K562 (cell line): ENCODE measurements around the gene ARHGAP26. TPM values are rescaled to one million over a fixed set of nuclear protein-coding genes. Genes with fewer than 3 reads are reported as not detected.
A peak's percentile ranks its signal among the peaks of the same experiment; 100 is the strongest.

ENCODE experiments used
- ATF3 ChIP-seq, 2 experiments: fragments of 450-650 bp in 1 of 2; sonication (generic) in 1 of 2; formaldehyde crosslinking in 1 of 2; IDR thresholded peaks in 1 of 2; conservative IDR thresholded peaks in 1 of 2; 2 replicates each; pipeline versions ENCODE4 v1.6.1 to v1.8.1; 2016 to 2023; ENCODE audit warnings: mild to moderate bottlenecking in 2 of 2, moderate library complexity in 2 of 2, inconsistent platforms in 1 of 2, missing genetic modification reagents in 1 of 2
- ERF ChIP-seq: fragments of 450-650 bp; formaldehyde crosslinking; IDR thresholded peaks from 2 replicates; pipeline ENCODE4 v1.4.0; 2020; ENCODE audit warnings: mild to moderate bottlenecking, mixed read lengths
- ETV1 ChIP-seq: fragments of 450-650 bp; conservative IDR thresholded peaks from 2 replicates; pipeline ENCODE4 v1.6.1; 2016; ENCODE audit warnings: missing genetic modification characterization, control low read depth, low read depth, missing compliant biosample characterization
- FOSL1 ChIP-seq: fragments of 200-800 bp; sonication (Bioruptor generic); conservative IDR thresholded peaks from 2 replicates; pipeline ENCODE4 v1.6.1; 2016; ENCODE audit warnings: missing genetic modification characterization, missing compliant biosample characterization
- FOXM1 ChIP-seq, 2 experiments: fragments of 450-650 bp in 1 of 2; sonication (generic) in 1 of 2; formaldehyde crosslinking in 1 of 2; IDR thresholded peaks; 2 replicates each; pipeline versions ENCODE4 v1.6.1 to v1.9.0; 2017 to 2022; ENCODE audit warnings: low read depth in 2 of 2, mild to moderate bottlenecking in 2 of 2, missing genetic modification reagents in 1 of 2, moderate library complexity in 1 of 2
- HDAC2 ChIP-seq: fragments of 450-650 bp; IDR thresholded peaks from 2 replicates; pipeline ENCODE4 v1.6.1; 2016; ENCODE audit warnings: mild to moderate bottlenecking
- HOXB6 ChIP-seq: fragments of 250-450 bp; sonication (Bioruptor Pico); IDR thresholded peaks from 2 replicates; pipeline ENCODE4 v1.5.1; 2022; ENCODE audit warnings: mild to moderate bottlenecking, borderline replicate concordance
- ILF3 ChIP-seq: fragments of 450-650 bp; IDR thresholded peaks from 2 replicates; pipeline ENCODE4 v1.6.1; 2018; ENCODE audit warnings: antibody characterized with exemption, mild to moderate bottlenecking, moderate library complexity, borderline replicate concordance
- NFIC ChIP-seq: fragments of 450-650 bp; IDR thresholded peaks from 2 replicates; pipeline ENCODE4 v1.6.1; 2017; ENCODE audit warnings: mild to moderate bottlenecking, inconsistent platforms
- NR1H2 ChIP-seq: sonication (generic); formaldehyde crosslinking; IDR thresholded peaks from 2 replicates; pipeline ENCODE4 v1.4.0; 2020; ENCODE audit warnings: mild to moderate bottlenecking, missing genetic modification reagents
- RAD51 ChIP-seq: fragments of 450-650 bp; IDR thresholded peaks from 2 replicates; pipeline ENCODE4 v1.7.1; 2016; ENCODE audit warnings: low read depth, mild to moderate bottlenecking, borderline replicate concordance
- RB1 ChIP-seq: fragments of 450-650 bp; IDR thresholded peaks from 2 replicates; pipeline ENCODE4 v1.6.1; 2017; ENCODE audit warnings: low read depth, mild to moderate bottlenecking
- SMARCA5 ChIP-seq: fragments of 450-650 bp; IDR thresholded peaks from 2 replicates; pipeline ENCODE4 v1.6.1; 2016
- U2AF1 ChIP-seq: fragments of 200-400 bp; formaldehyde crosslinking; optimal IDR thresholded peaks from 2 replicates; pipeline ENCODE3; 2017; ENCODE audit warnings: mild to moderate bottlenecking, low read depth, low read length, moderate library complexity
- XRCC4 ChIP-seq: IDR thresholded peaks from one replicate; pipeline ENCODE4 v1.6.1; 2011; ENCODE audit not compliant: insufficient read depth, insufficient read length; ENCODE audit errors: extremely low read depth
- ZKSCAN1 ChIP-seq: fragments of 150-350 bp; IDR thresholded peaks from 2 replicates; pipeline ENCODE4 v1.6.1; 2016; ENCODE audit warnings: low read depth, low read length
- ZNF589 ChIP-seq: fragments of 200-800 bp; sonication (Bioruptor generic); IDR thresholded peaks from 2 replicates; pipeline ENCODE4 v1.6.1; 2016; ENCODE audit warnings: low read depth, missing genetic modification characterization, missing compliant biosample characterization
- polyA plus RNA-seq, 8 experiments: library from polyadenylated mRNA; depleted of rRNA in 4 of 8; stranded (reverse) in 5 of 8; unstranded in 3 of 8; fragments of >200 nt; fragmentation: Nextera tagmentation in 2 of 8; fragmentation: Illumina TruSeq in 1 of 8; extraction: Ambion mirVana in 2 of 8; extraction: Trizol in 1 of 8; gene quantifications; 2 replicates each; pipeline versions ENCODE4 v1.2.1 to v1.2.3, GENCODE V29; 2011 to 2014; ENCODE audit warnings: inconsistent platforms in 1 of 8, missing spikeins in 1 of 8
- total RNA-seq, 7 experiments: library from RNA; depleted of rRNA in 6 of 7; stranded (reverse); fragments of >200 nt in 6 of 7; fragmentation: Illumina TruSeq in 2 of 7; extraction: Trizol in 2 of 7; gene quantifications; 2 replicates each; pipeline versions ENCODE4 v1.2.1 to v1.2.3, GENCODE V29; 2011 to 2021; ENCODE audit warnings: low replicate concordance in 1 of 7
- TF ChIP-seq, protein P1 (sequence below): fragments of 450-650 bp; IDR thresholded peaks from 2 replicates; pipeline ENCODE4 v1.6.1; 2017; ENCODE audit warnings: antibody characterized with exemption, mild to moderate bottlenecking
- TF ChIP-seq, protein P2 (sequence below): fragments of 450-650 bp; formaldehyde crosslinking; IDR thresholded peaks from 2 replicates; pipeline ENCODE4 v1.4.0; 2022; ENCODE audit warnings: mild to moderate bottlenecking, moderate library complexity
- TF ChIP-seq, protein P3 (sequence below): fragments of 450-650 bp; IDR thresholded peaks from 2 replicates; pipeline ENCODE4 v1.6.1; 2016; ENCODE audit warnings: antibody characterized with exemption

The ARHGAP26 gene
- total and polyA plus RNA-seq, 9 of the 15 experiments (the other 6 are each of a cell fraction or from before 2014, with no cell fraction given) = 0.13 to 1.1 (median 0.55) TPM

- TF ChIP-seq RAD51 = no peak
- TF ChIP-seq, protein P1, sequence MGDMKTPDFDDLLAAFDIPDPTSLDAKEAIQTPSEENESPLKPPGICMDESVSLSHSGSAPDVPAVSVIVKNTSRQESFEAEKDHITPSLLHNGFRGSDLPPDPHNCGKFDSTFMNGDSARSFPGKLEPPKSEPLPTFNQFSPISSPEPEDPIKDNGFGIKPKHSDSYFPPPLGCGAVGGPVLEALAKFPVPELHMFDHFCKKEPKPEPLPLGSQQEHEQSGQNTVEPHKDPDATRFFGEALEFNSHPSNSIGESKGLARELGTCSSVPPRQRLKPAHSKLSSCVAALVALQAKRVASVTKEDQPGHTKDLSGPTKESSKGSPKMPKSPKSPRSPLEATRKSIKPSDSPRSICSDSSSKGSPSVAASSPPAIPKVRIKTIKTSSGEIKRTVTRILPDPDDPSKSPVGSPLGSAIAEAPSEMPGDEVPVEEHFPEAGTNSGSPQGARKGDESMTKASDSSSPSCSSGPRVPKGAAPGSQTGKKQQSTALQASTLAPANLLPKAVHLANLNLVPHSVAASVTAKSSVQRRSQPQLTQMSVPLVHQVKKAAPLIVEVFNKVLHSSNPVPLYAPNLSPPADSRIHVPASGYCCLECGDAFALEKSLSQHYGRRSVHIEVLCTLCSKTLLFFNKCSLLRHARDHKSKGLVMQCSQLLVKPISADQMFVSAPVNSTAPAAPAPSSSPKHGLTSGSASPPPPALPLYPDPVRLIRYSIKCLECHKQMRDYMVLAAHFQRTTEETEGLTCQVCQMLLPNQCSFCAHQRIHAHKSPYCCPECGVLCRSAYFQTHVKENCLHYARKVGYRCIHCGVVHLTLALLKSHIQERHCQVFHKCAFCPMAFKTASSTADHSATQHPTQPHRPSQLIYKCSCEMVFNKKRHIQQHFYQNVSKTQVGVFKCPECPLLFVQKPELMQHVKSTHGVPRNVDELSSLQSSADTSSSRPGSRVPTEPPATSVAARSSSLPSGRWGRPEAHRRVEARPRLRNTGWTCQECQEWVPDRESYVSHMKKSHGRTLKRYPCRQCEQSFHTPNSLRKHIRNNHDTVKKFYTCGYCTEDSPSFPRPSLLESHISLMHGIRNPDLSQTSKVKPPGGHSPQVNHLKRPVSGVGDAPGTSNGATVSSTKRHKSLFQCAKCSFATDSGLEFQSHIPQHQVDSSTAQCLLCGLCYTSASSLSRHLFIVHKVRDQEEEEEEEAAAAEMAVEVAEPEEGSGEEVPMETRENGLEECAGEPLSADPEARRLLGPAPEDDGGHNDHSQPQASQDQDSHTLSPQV = no peak; the same call in 1 of the 2 replicates
- TF ChIP-seq ZNF589 (CRISPR knock-in tag) = peak; percentile 84; the same call in 1 of the 2 replicates
- TF ChIP-seq XRCC4 = no peak
- TF ChIP-seq, protein P2, sequence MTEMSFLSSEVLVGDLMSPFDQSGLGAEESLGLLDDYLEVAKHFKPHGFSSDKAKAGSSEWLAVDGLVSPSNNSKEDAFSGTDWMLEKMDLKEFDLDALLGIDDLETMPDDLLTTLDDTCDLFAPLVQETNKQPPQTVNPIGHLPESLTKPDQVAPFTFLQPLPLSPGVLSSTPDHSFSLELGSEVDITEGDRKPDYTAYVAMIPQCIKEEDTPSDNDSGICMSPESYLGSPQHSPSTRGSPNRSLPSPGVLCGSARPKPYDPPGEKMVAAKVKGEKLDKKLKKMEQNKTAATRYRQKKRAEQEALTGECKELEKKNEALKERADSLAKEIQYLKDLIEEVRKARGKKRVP (CRISPR knock-in tag) = no peak
- TF ChIP-seq ETV1 (tag) = 0 out of 2 replicates have a peak, but pooled peaks have one; percentile 27
- TF ChIP-seq SMARCA5 = no peak
- TF ChIP-seq, protein P3, sequence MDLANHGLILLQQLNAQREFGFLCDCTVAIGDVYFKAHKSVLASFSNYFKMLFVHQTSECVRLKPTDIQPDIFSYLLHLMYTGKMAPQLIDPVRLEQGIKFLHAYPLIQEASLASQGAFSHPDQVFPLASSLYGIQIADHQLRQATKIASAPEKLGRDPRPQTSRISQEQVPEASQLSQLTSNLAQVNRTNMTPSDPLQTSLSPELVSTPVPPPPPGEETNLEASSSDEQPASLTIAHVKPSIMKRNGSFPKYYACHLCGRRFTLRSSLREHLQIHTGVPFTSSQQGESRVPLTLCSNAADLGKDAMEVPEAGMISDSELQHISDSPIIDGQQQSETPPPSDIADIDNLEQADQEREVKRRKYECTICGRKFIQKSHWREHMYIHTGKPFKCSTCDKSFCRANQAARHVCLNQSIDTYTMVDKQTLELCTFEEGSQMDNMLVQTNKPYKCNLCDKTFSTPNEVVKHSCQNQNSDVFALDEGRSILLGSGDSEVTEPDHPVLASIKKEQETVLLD = peak; percentile 7; the same call in 1 of the 2 replicates
- no peak for TF ChIP-seq FOXM1 (IDR thresholded peaks at IDR 0.05; ENCODE audit: low read depth)
- no peak for TF ChIP-seq FOXM1 (CRISPR knock-in tag; IDR thresholded peaks at IDR 0.05; ENCODE audit: low read depth)
- TF ChIP-seq RB1 = no peak
- no peak for TF ChIP-seq HOXB6 (CRISPR knock-in tag)
- no peak for TF ChIP-seq U2AF1
- no peak for TF ChIP-seq ZKSCAN1
- no peak for TF ChIP-seq NFIC
- TF ChIP-seq HDAC2 = 0 out of 2 replicates have a peak, but pooled peaks have one; percentile 27
- no peak for TF ChIP-seq ILF3
- peak; percentile 58; the same call in 1 of the 2 replicates for TF ChIP-seq FOSL1 (tag)
- peak; percentile 45 for TF ChIP-seq ATF3 (IDR thresholded peaks at IDR 0.05)
- TF ChIP-seq ATF3 (CRISPR knock-in tag; conservative IDR thresholded peaks at IDR 0.05) = no peak
- no peak for TF ChIP-seq NR1H2 (CRISPR knock-in tag)
- TF ChIP-seq ERF (CRISPR knock-in tag) = no peak
Observed at GRCh38 chr5:143213851-143214363, 443.7 kb downstream of the ARHGAP26 start (continued).
